Stimulated activated naive CD8-positive, alpha-beta T cell treated with anti-CD3 and anti-CD28 coated beads, Interleukin-15, Interleukin-2, amounts not matched to agents 100 ng/mL and 50 ng/mL, for 24 hours (primary cell): ENCODE results near the gene BANF1.

Source experiments
- H3K27ac Mint-ChIP-seq: one replicate; pipeline ENCODE4 v1.8.0; 2021; ENCODE audit warnings: mild to moderate bottlenecking, mixed read lengths
- H3K27me3 Mint-ChIP-seq: one replicate; pipeline ENCODE4 v1.8.0; 2021; ENCODE audit warnings: mixed read lengths
- H3K36me3 Mint-ChIP-seq: one replicate; pipeline ENCODE4 v1.8.0; 2021; ENCODE audit warnings: low read depth, mixed read lengths
- H3K4me1 Mint-ChIP-seq: one replicate; pipeline ENCODE4 v1.8.0; 2021; ENCODE audit warnings: low read depth, mixed read lengths
- H3K4me3 Mint-ChIP-seq: one replicate; pipeline ENCODE4 v1.8.0; 2021; ENCODE audit warnings: mild to moderate bottlenecking, mixed read lengths
- H3K9me3 Mint-ChIP-seq: one replicate; pipeline ENCODE4 v1.8.0; 2021; ENCODE audit warnings: mixed read lengths

BANF1 gene

DNA sequence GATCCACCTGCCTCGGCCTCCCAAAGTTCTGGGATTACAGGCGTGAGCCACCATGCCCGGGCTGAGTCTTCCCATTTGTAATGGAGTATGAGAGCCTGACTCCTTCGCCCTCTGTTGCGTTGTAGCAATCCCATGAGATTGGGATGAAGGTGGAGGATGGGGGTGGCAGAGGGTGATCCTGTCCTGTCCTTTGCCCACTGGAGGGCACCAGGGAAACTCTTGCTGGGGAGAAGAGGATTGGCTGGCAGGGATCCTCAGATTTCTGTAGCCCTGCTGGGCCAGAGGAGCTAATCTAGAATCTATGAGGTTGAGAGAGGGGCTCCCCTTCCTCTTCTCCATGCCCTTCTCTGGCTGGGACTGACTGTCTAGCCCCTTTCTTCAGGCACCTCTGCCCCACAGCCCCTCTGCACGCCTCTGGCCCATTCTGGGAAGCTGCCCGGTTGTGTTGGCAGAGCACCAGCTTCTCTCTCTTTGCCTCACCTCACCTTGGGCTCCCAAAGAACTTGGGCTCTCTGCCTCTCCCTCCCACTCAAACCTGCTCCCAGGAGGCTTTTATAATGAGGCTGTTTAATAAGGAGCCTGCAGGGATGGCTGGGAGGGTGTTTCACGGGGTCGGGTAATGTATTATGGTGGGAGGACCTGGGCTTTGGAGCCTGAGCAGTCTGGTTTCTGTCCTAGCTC lies 33.5 kb downstream of the BANF1 start:
- H3K27ac Mint-ChIP-seq = no peak overlapping the region
- H3K9me3 Mint-ChIP-seq = no peaks in the 10 kb centered on the region
- no peaks in the 10 kb centered on the region for H3K4me1 Mint-ChIP-seq
- H3K4me3 Mint-ChIP-seq = no peak overlapping the region
- H3K27me3 Mint-ChIP-seq = peaks cover 5% of the 10 kb centered on the region
- H3K36me3 Mint-ChIP-seq = no peaks in the 10 kb centered on the region

DNA sequence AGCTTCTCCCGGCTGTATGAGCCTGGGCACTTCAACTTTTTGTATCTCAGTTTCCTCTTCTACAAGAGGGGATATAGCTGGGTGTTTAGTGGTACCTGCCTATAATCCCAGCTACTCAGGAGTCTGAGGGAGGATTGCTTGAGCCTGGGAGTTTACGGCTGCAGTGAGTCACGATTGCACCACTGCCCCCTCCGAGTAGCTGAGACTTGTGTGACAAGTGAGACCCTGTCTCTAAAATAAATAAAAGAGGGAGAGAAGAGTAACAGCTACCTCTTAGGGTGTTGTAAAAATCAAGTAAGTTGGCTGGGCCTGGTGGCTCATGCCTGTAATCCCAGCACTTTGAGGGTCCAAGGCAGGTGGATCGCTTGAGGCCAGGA lies 34.0 kb downstream of the BANF1 start:
- H3K27ac Mint-ChIP-seq = no peak overlapping the region
- no peaks in the 10 kb centered on the region for H3K4me1 Mint-ChIP-seq
- H3K36me3 Mint-ChIP-seq = no peaks in the 10 kb centered on the region
- H3K27me3 Mint-ChIP-seq = peaks cover 5% of the 10 kb centered on the region
- H3K4me3 Mint-ChIP-seq = no peak overlapping the region
- no peaks in the 10 kb centered on the region for H3K9me3 Mint-ChIP-seq

DNA sequence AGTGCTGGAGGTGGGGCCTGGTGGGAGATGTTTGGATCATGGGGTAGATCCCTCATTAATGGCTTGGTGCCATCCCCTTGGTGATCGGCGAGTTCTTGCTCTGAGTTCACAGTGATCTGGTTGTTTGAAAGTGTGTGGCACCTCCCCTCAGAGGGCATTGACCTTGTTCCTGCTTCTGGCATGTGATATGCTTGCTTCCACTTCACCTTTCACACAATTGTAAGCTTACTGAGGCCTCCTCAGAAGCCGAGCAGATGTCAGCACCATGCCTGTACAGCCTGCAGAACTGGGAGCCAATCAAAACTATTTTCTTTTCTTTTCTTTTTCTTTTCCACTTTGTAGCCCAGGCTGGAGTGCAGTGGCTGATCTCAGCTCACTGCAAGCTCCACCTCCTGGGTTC lies 35.0 kb downstream of the BANF1 start:
- Mint-ChIP-seq H3K27me3 (peaks cover 5% of the 10 kb centered on the region), H3K36me3 (no peaks in the 10 kb centered on the region), H3K4me1 (no peaks in the 10 kb centered on the region), H3K9me3 (no peaks in the 10 kb centered on the region), H3K27ac (no peak overlapping the region), H3K4me3 (no peak overlapping the region)

DNA sequence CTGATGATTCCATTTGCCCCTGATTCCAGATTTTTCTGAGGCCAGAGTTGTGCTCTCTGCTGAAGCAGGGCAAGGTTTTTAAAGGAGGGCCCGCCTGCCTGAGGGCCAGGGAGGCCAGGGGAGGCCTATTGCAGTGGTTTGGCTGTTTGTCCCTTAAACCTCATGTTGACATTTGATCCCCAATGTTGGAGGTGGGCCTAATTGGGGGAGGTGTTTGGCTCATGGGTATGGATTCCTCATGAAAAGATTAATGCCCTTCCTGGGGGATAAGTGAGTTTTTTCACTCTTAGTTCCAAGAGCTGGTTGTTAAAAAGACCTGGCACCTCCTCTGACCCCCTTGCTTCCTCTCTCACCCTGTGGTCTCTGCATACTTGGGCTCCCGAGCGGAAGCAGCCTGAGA lies 37.5 kb downstream of the BANF1 start:
- Mint-ChIP-seq H3K4me3 (no peak overlapping the region), H3K36me3 (no peaks in the 10 kb centered on the region), H3K27ac (no peak overlapping the region), H3K9me3 (no peaks in the 10 kb centered on the region), H3K27me3 (peaks cover 3% of the 10 kb centered on the region), H3K4me1 (peaks cover 4% of the 10 kb centered on the region)

DNA sequence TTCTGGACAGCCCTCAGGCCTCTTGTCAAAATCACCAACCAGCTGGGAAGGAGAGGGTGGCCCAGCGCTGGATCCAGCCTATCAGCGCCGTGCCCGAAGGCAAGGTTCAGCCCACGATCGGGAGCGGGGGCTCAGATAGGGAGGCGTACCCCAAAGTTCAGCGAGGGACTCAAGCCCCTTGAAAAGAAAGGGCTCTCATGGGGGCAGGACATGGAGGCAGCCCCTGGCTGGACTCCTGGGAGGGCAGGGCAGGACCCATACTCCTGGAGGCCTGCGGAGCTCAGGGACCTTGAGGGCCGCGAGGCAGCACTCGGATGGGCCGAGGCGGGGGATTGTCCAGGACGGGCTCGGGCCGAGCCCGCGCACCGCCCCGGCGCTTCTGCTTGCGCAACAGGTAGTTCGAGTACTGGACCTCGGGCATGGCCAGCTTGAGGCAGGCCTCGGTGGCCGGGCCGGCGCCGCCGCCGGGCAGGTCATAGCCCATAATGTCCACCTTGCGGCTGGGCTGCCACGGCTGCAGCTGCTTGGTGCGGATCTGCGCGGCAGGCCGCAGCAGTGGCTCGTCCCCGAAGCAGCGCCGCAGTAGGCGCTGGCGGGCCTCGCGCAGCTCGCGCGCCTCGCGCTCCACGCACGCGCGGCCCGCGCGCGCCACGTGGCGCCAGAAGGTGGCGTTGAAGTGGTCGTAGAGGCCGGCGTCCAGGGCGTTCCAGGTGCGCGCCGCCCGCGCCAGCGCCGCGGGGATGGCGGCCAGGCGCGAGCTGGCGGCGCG lies 40.1 kb downstream of the BANF1 start:
- peaks cover 17% of the 10 kb centered on the region for H3K4me1 Mint-ChIP-seq
- no peaks in the 10 kb centered on the region for H3K36me3 Mint-ChIP-seq
- no peaks in the 10 kb centered on the region for H3K9me3 Mint-ChIP-seq
- no peak overlapping the region for H3K4me3 Mint-ChIP-seq
- H3K27ac Mint-ChIP-seq = no peak overlapping the region
- no peaks in the 10 kb centered on the region for H3K27me3 Mint-ChIP-seq

DNA sequence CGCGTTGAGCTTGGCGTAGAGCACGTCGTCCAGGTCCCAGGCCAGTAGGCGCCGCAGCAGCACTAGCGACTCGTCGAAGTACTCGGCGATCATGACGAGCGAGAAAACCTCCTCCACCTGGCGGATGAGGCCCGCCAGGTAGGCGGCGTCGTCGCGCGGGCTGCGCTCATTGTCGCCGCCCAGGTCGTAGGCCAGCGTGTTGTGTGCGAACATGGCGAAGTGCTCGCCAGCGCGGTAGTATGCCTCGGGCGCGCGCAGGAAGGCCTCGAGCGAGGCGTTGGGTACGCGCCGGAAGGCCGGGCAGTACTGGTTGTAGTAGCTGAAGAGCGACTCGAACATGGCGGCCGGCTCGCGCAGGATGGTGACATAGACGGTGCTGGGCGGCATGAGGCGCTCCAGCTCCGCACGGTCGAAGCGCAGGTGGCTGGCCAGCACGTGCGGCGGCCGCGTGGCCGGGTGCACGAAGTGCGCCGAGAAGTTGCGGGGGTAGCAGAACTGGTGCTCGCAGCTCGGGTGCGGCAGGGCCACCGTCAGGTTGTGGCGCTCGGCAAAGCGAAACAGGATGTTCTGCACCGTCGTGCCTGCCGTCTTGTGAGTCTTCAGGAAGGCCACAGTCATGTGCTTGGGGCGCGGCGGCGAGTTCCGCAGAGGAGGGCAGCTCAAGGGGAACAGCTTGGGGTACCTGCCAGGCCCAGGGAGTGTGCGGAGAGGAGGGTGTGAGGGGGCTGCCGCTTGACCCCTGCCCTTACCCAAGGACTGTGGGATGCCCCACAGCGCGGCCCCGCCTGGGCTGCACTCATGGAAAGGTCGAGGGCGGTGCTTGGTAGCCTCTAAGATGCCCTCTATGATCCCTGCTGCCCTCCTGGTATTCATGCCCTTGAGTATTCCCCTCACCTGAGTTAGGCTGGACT lies 40.9 kb downstream of the BANF1 start:
- no peak overlapping the region for H3K27ac Mint-ChIP-seq
- no peaks in the 10 kb centered on the region for H3K9me3 Mint-ChIP-seq
- H3K36me3 Mint-ChIP-seq = no peaks in the 10 kb centered on the region
- H3K27me3 Mint-ChIP-seq = peaks cover 3% of the 10 kb centered on the region
- H3K4me3 Mint-ChIP-seq = no peak overlapping the region
- peaks cover 17% of the 10 kb centered on the region for H3K4me1 Mint-ChIP-seq

DNA sequence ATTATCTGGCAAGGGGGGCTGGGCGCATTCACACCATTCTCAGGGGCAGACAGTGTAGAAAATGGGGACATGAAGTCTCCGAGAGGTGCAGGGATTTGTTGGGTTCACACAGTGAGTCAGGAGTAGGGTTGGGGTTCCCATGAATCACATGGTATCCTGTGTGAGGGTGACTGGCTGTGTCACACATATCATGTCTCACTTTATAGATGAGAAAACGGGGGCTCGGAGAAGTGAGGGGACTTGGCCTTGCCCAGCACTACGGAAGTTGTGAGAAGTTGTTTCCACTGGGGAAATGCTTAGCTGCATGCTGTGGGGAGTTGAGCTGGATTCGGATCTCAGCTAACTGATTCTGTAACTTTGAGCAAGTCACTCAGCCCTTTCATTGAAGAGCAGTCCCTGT lies 42.5 kb downstream of the BANF1 start:
- peaks cover 3% of the 10 kb centered on the region for H3K27me3 Mint-ChIP-seq
- peaks cover 22% of the 10 kb centered on the region for H3K4me1 Mint-ChIP-seq
- H3K9me3 Mint-ChIP-seq = no peaks in the 10 kb centered on the region
- peak overlapping the region; percentile 77 for H3K27ac Mint-ChIP-seq
- H3K36me3 Mint-ChIP-seq = no peaks in the 10 kb centered on the region
- H3K4me3 Mint-ChIP-seq = peak overlapping the region; percentile 54

- peak overlapping the region; percentile 77 for H3K27ac Mint-ChIP-seq
- H3K4me1 Mint-ChIP-seq = peaks cover 22% of the 10 kb centered on the region
- no peaks in the 10 kb centered on the region for H3K9me3 Mint-ChIP-seq
- H3K36me3 Mint-ChIP-seq = no peaks in the 10 kb centered on the region
- H3K27me3 Mint-ChIP-seq = peaks cover 3% of the 10 kb centered on the region
- H3K4me3 Mint-ChIP-seq = peak overlapping the region; percentile 54
Measured at GRCh38 chr11:66045177-66045639, 42.9 kb downstream of the BANF1 start.

DNA sequence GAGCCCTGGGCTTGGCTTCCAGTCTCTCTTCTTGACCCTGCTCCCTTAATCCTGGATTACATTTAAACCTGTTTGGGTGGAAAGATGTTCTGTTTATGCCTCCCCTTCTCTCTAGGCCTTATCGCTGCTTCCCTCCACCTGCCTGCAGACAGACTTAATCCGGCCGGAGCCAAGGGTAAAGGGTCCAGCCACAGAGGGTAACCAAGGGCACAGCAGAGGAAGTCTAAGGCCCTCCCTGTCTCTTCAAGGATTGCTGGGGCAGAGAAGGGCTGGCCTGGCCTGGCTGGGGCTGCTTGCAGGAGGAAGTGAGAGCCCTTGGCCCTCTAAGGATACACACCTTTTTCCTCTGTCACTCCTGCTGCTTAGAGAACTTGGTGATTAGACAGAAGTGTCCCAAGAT lies 44.6 kb downstream of the BANF1 start:
- no peak overlapping the region for H3K27ac Mint-ChIP-seq

DNA sequence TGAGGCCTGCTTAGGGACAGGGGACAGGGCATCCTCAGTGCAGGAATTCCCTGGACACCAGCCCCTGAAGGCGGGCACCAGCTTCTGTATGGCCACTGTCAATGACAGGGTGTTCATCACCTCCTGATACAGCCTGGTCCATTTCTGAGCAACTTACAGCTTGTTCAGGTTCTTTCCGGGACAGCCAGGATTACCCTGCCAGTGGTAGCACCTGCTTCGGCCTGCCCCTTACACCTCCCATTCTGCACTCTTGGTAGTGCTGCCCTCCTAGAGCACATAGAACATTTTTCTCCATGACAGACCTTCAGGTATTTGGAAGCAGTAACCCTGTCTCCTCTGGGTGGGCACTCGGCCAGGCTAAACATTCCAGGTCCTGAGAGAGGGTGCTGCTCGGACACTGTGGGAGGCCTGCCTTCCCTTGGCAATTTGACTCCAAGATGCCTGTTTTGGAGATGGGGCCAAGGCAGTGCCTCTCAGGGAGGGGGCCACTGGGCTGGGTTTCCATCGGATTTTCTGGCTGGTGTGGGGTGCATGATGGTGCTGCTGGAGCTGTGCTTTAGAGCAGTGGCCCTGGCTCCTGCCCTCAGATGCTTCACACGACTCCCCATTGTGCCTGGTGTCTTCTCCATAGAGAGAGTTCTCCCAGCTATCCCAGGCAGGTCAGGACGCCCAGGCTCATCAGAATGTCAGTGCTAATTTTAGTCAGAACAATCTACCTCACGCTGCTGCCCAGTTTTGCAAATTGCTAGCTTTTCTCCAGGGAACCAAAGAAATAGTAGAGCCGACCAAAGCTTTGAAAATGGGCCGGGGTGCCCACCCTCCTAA lies 45.5 kb downstream of the BANF1 start:
- peaks cover 7% of the 10 kb centered on the region for H3K36me3 Mint-ChIP-seq
- no peak overlapping the region for H3K4me3 Mint-ChIP-seq
- H3K27ac Mint-ChIP-seq = no peak overlapping the region
- peaks cover 3% of the 10 kb centered on the region for H3K27me3 Mint-ChIP-seq
- no peaks in the 10 kb centered on the region for H3K9me3 Mint-ChIP-seq
- H3K4me1 Mint-ChIP-seq = peaks cover 35% of the 10 kb centered on the region

More for the DNA sequence above, 44.6 kb downstream of the BANF1 start:
- peaks cover 3% of the 10 kb centered on the region for H3K27me3 Mint-ChIP-seq
- no peaks in the 10 kb centered on the region for H3K36me3 Mint-ChIP-seq
- no peaks in the 10 kb centered on the region for H3K9me3 Mint-ChIP-seq
- peaks cover 33% of the 10 kb centered on the region for H3K4me1 Mint-ChIP-seq
- no peak overlapping the region for H3K4me3 Mint-ChIP-seq

DNA sequence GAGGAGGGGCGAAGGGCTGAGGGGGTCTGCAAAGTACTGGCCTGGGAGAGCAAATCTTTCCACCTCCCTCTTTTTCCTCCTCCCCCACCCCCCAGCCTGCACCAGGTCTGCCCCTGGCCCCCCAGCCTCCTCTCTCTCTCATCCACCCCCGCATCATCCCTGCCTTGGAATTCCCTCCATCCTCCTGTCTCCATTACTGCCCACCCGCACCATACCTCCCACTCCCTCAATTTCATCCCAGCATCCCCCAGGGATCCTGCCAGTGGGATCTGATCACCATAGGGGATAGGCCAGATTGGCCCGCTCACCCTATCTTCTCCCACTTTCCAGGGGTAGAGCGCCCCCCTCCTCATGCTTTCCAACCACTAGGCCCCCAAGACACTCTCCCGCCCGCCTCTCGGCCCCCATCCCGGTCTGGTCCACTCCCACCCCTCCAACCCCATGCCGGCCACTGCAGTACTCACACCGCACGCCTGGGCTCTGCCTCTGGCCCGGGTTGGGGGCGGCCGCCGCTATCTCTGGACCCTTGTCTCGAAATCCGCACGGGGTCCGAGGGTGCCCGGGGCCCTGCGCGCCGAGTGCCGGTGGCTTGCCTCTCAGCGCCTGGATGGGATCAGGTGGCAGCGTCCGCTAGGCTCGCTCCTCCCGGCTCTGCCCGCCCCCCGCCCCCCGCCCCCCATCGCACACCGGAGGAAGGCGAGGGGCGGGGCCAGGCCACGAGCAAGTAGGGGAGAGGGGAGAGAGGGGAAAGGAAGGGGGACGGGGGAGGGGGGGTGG lies 46.4 kb downstream of the BANF1 start, which contains the start of gene GAL3ST3:
GAL3ST3 (minus strand) TSS at position 615 of the 777 bp plus-strand sequence. CDS start 3,746 bp downstream, outside the sequence.
- H3K9me3 Mint-ChIP-seq = no peaks in the 10 kb centered on the region
- peak within 1 kb of the TSS; percentile 17 for H3K27ac Mint-ChIP-seq
- peaks cover 45% of the 10 kb centered on the region for H3K4me1 Mint-ChIP-seq
- H3K27me3 Mint-ChIP-seq = peaks cover 3% of the 10 kb centered on the region
- H3K36me3 Mint-ChIP-seq = peaks cover 13% of the 10 kb centered on the region
- H3K4me3 Mint-ChIP-seq = peak within 1 kb of the TSS; percentile 37

DNA sequence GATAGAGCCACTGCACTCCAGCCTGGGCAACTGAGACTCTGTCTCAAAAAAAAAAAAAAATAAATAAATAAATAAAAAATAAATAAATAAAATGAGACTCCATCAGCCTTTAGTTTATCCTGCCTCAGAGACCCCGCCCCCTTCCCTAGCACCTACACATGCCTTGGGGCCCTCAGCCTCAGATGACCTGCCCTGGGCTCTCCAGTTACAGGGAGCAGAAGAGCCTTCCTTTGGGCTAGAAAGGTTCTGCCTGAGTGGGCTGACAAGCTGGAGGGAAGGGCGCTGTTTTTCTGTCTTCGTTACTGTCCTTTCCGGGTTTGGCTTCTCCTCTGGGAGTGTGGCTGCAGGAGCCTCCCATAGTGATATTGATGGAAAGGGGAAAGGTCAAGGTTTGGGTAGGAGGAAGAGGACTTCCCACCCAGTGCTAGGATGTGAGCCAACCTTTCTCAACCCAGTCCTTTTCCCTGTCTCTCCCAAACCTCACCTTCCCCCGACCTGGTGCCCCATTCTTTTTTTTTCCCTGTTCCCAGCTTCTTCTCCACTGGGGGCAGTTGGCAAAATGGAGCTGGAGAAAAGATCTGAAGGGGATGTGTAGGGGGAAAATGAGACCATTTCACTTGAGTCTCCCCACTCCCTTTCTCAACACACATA lies 48.4 kb downstream of the BANF1 start:
- H3K36me3 Mint-ChIP-seq = peaks cover 27% of the 10 kb centered on the region
- no peaks in the 10 kb centered on the region for H3K9me3 Mint-ChIP-seq
- H3K4me3 Mint-ChIP-seq = peak overlapping the region; percentile 99
- H3K4me1 Mint-ChIP-seq = peaks cover 40% of the 10 kb centered on the region
- H3K27me3 Mint-ChIP-seq = peaks cover 3% of the 10 kb centered on the region
- peak overlapping the region; percentile 94 for H3K27ac Mint-ChIP-seq

DNA sequence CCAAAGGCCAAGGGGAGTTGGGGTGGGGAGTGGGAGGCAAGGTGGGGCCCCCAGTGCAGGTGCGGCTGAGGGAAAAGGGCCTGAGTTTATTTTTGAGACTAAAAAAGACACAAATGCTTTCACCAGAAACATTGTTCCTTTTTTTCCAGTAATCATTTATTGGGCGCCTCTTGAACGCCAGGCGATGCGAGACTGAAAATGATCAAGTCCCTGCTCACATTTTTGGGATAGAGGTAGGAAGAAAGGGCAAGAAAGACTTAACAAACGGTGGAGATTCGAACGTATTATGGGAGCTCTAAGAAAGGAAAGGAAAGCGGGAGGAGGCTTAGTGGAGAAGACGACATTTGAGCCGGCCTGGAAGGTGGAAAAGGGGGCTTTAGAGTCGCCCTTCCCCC lies 49.1 kb downstream of the BANF1 start:
- no peaks in the 10 kb centered on the region for H3K9me3 Mint-ChIP-seq
- peaks cover 33% of the 10 kb centered on the region for H3K36me3 Mint-ChIP-seq
- H3K4me1 Mint-ChIP-seq = peaks cover 36% of the 10 kb centered on the region
- H3K27me3 Mint-ChIP-seq = peaks cover 3% of the 10 kb centered on the region
- H3K4me3 Mint-ChIP-seq = peak overlapping the region; percentile 99
- H3K27ac Mint-ChIP-seq = peak overlapping the region; percentile 94
